HEK293 (cell line): Measurements from ENCODE around the gene CD180.

Experiments
- CTCF ChIA-PET: fragments of 350-600 bp; formaldehyde crosslinking; extraction: SDS; loops from one replicate; lab custom pipeline; 2021; ENCODE audit warnings: antibody characterized with exemption; lab: Yijun Ruan, JAX
- POLR2A ChIA-PET: fragments of 300-600 bp; formaldehyde crosslinking; extraction: SDS; loops from one replicate; lab custom pipeline; 2020; ENCODE audit warnings: antibody characterized with exemption, inconsistent platforms; lab: Yijun Ruan, JAX
- H3K27ac ChIP-seq: fragments of 200-500 bp; sonication (Bioruptor generic); 2 replicates; pipeline ENCODE4 v1.5.1; 2014; ENCODE audit warnings: low read depth, low read length, control low read depth, inconsistent platforms; ENCODE audit errors: extremely low read depth
- H3K36me3 ChIP-seq, 2 experiments: fragments of 200-500 bp in 1 of 2; sonication (Bioruptor generic) in 1 of 2; 1 replicate in 1 of 2; 2 replicates in 1 of 2; pipeline ENCODE4 v1.5.1; 2014 to 2017; ENCODE audit warnings: inconsistent platforms in 2 of 2, low read length in 2 of 2; ENCODE audit not compliant: control insufficient read depth in 2 of 2, insufficient read depth in 1 of 2
- H3K4me1 ChIP-seq: fragments of 200-500 bp; sonication (Bioruptor generic); 2 replicates; pipeline ENCODE4 v1.5.1; 2014; ENCODE audit warnings: mild to moderate bottlenecking, low read length, inconsistent platforms; ENCODE audit not compliant: control insufficient read depth, insufficient read depth
- H3K4me3 ChIP-seq: 2 replicates; pipeline ENCODE4 v1.5.1; 2011; ENCODE audit warnings: low read depth, mild to moderate bottlenecking, control low read depth, low read length, moderate library complexity
- H3K9me3 ChIP-seq: fragments of 200-500 bp; sonication (Bioruptor generic); 2 replicates; pipeline ENCODE4 v1.5.1; 2014; ENCODE audit warnings: low read depth, low read length, inconsistent platforms; ENCODE audit not compliant: control insufficient read depth, insufficient read depth
- BCL11B ChIP-seq: fragments of 450-650 bp; formaldehyde crosslinking; IDR thresholded peaks from 2 replicates; pipeline ENCODE4 v1.5.1; 2016; ENCODE audit warnings: low read depth, missing biosample characterization, missing genetic modification characterization
- EGR2 ChIP-seq: fragments of 450-650 bp; formaldehyde crosslinking; IDR thresholded peaks from 2 replicates; pipeline ENCODE4 v1.5.1; 2016; ENCODE audit warnings: low read depth, missing biosample characterization, missing genetic modification characterization
- FEZF1 ChIP-seq: fragments of 450-650 bp; formaldehyde crosslinking; IDR thresholded peaks from 2 replicates; pipeline ENCODE4 v1.5.1; 2016; ENCODE audit warnings: missing biosample characterization, missing genetic modification characterization
- KLF8 ChIP-seq: fragments of 450-650 bp; formaldehyde crosslinking; IDR thresholded peaks from 2 replicates; pipeline ENCODE4 v1.5.1; 2016; ENCODE audit warnings: missing biosample characterization, missing genetic modification characterization
- SCRT1 ChIP-seq: fragments of 450-650 bp; formaldehyde crosslinking; IDR thresholded peaks from 2 replicates; pipeline ENCODE4 v1.5.1; 2016; ENCODE audit warnings: missing biosample characterization, missing genetic modification characterization, borderline replicate concordance
- SCRT2 ChIP-seq: fragments of 450-650 bp; formaldehyde crosslinking; IDR thresholded peaks from 2 replicates; pipeline ENCODE4 v1.5.1; 2016; ENCODE audit warnings: missing biosample characterization, missing genetic modification characterization
- SP3 ChIP-seq: fragments of 450-650 bp; formaldehyde crosslinking; IDR thresholded peaks from 2 replicates; pipeline ENCODE4 v1.5.1; 2016; ENCODE audit warnings: missing biosample characterization, missing genetic modification characterization
- ZNF155 ChIP-seq: fragments of 450-650 bp; formaldehyde crosslinking; IDR thresholded peaks from 2 replicates; pipeline ENCODE4 v1.5.1; 2016; ENCODE audit warnings: missing biosample characterization, missing genetic modification characterization
- ZNF174 ChIP-seq: fragments of 450-650 bp; formaldehyde crosslinking; IDR thresholded peaks from 2 replicates; pipeline ENCODE4 v1.5.0; 2017; ENCODE audit warnings: missing biosample characterization, mild to moderate bottlenecking, missing genetic modification characterization
- ZNF175 ChIP-seq: fragments of 450-650 bp; formaldehyde crosslinking; IDR thresholded peaks from 2 replicates; pipeline ENCODE4 v1.5.1; 2016; ENCODE audit warnings: missing biosample characterization, missing genetic modification characterization
- ZNF221 ChIP-seq: fragments of 450-650 bp; formaldehyde crosslinking; IDR thresholded peaks from 2 replicates; pipeline ENCODE4 v1.5.1; 2017; ENCODE audit warnings: missing biosample characterization, missing genetic modification characterization, borderline replicate concordance
- ZNF239 ChIP-seq: fragments of 450-650 bp; formaldehyde crosslinking; IDR thresholded peaks from 2 replicates; pipeline ENCODE4 v1.5.1; 2016; ENCODE audit warnings: missing biosample characterization, missing genetic modification characterization
- ZNF302 ChIP-seq: fragments of 450-650 bp; formaldehyde crosslinking; IDR thresholded peaks from 2 replicates; pipeline ENCODE4 v1.5.1; 2016; ENCODE audit warnings: missing biosample characterization, missing genetic modification characterization, low read depth
- ZNF521 ChIP-seq: fragments of 450-650 bp; formaldehyde crosslinking; IDR thresholded peaks from 2 replicates; pipeline ENCODE4 v1.5.1; 2017; ENCODE audit warnings: missing biosample characterization, mild to moderate bottlenecking, missing genetic modification characterization
- ZNF560 ChIP-seq: fragments of 450-650 bp; formaldehyde crosslinking; IDR thresholded peaks from 2 replicates; pipeline ENCODE4 v1.5.1; 2017; ENCODE audit warnings: missing biosample characterization, missing genetic modification characterization, borderline replicate concordance
- ZNF677 ChIP-seq: fragments of 450-650 bp; IDR thresholded peaks from 2 replicates; pipeline ENCODE4 v1.5.0; 2018; ENCODE audit warnings: missing biosample characterization, mild to moderate bottlenecking, missing genetic modification characterization, moderate library complexity
- ZNF76 ChIP-seq: fragments of 450-650 bp; formaldehyde crosslinking; IDR thresholded peaks from 2 replicates; pipeline ENCODE4; 2016; ENCODE audit warnings: low read depth, missing biosample characterization, missing genetic modification characterization, borderline replicate concordance
- TF ChIP-seq, protein P1 (sequence below): fragments of 450-650 bp; formaldehyde crosslinking; IDR thresholded peaks from 2 replicates; pipeline ENCODE4 v1.5.1; 2017; ENCODE audit warnings: missing biosample characterization, missing genetic modification characterization
- TF ChIP-seq, protein P2 (sequence below): fragments of 450-650 bp; formaldehyde crosslinking; IDR thresholded peaks from 2 replicates; pipeline ENCODE4 v1.5.1; 2016; ENCODE audit warnings: missing biosample characterization, missing genetic modification characterization
- TF ChIP-seq, protein P3 (sequence below): fragments of 450-650 bp; IDR thresholded peaks from 2 replicates; pipeline ENCODE4 v1.5.1; 2018; ENCODE audit warnings: missing biosample characterization, mild to moderate bottlenecking, missing genetic modification characterization
- TF ChIP-seq, protein P4 (sequence below): fragments of 450-650 bp; formaldehyde crosslinking; IDR thresholded peaks from 2 replicates; pipeline ENCODE4 v1.5.1; 2016; ENCODE audit warnings: missing biosample characterization, missing genetic modification characterization
- TF ChIP-seq, protein P5 (sequence below): fragments of 450-650 bp; formaldehyde crosslinking; IDR thresholded peaks from 2 replicates; pipeline ENCODE4 v1.5.1; 2017; ENCODE audit warnings: missing biosample characterization, mild to moderate bottlenecking, missing genetic modification characterization, moderate library complexity

CD180 gene

DNA sequence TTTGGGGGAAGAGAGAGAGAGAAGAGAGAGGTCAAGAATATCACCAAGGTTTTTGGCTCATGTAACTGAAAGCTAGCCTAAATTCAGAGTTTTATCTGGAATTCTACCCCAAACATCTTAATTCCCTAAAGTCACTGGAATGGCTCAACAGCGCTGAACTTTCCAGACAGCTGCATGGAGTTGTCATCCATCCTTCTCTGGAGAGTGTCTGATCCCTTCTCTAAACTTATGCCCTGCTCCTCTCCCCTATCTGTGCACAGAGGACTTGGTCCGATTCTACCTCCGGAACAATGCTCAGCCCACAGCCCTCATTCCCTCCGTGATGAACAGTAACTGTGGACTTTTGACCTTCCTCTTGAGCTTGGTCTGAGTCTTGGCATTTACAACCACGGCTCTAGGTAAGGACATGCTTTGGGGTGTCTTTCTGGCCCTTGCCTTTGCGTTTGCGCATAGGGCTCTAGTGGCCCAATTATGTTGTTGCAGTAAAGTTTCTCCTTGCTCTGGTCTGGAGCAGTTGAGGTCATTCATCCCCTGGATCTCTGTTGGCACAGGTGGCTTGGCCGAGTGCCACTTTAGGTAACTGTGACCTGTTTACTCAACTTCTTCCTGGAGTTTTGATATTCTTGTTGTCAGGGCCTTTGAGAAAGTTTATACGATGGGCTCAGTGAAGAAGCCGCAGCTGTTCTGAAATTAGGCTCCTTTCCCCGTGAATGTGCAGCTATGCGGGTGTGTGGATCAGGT is 18.3 kb upstream of the CD180 start:
- no peak for TF ChIP-seq SCRT2 (tag by site-specific recombination)
- TF ChIP-seq ZNF521 (tag by site-specific recombination) = no peak
- no peak for TF ChIP-seq SCRT1 (tag by site-specific recombination)
- TF ChIP-seq FEZF1 = no peak
- CTCF ChIA-PET = no interaction called here
- POLR2A ChIA-PET = no interaction called here
- Histone ChIP-seq H3K27ac (no peak overlapping the region), H3K9me3 (no peaks in the 10 kb centered on the region), H3K4me1 (no peaks in the 10 kb centered on the region), H3K4me3 (no peak overlapping the region), H3K36me3 (no peaks in the 10 kb centered on the region)

DNA sequence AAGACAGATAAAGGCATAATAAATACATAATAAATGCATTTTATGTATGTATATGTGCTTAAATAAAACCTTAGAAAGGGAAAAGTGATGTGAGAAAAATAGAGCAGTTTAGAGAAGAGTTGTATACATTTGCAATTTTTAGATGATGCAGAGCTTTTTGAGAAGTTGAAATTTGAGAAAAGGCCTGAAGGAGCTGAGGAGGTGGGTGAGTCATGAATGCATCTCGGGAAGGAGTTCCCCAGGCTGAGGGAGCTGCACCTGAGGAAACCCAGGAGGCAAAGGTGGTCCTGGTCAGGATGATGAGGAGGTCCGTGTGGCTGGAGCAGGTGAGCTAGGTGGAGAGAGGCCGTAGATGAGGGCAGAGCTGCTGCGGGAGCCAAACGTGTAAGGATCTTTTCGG is 17.4 kb upstream of the CD180 start:
- Histone ChIP-seq H3K4me3 (no peak overlapping the region), H3K4me1 (no peaks in the 10 kb centered on the region), H3K9me3 (no peaks in the 10 kb centered on the region), H3K27ac (no peak overlapping the region), H3K36me3 (no peaks in the 10 kb centered on the region)
- ChIA-PET CTCF (interaction anchor here (0.6 kb wide), 1 partner anchor 8 kb away, joined by 4 read pairs; no protein-coding TSS in a partner anchor), POLR2A (no interaction called here)
- TF ChIP-seq ZNF221 (no peak), KLF8 (tag by site-specific recombination) (no peak), BCL11B (tag by site-specific recombination) (no peak), EGR2 (no peak), ZNF175 (tag by site-specific recombination) (no peak), ZNF677 (tag by site-specific recombination) (no peak), ZNF155 (tag by site-specific recombination) (no peak), ZNF239 (no peak), ZNF560 (tag by site-specific recombination) (no peak), ZNF76 (no peak), ZNF174 (tag by site-specific recombination) (no peak), SP3 (tag by site-specific recombination) (no peak), ZNF302 (tag by site-specific recombination) (no peak)
- TF ChIP-seq, protein P1, sequence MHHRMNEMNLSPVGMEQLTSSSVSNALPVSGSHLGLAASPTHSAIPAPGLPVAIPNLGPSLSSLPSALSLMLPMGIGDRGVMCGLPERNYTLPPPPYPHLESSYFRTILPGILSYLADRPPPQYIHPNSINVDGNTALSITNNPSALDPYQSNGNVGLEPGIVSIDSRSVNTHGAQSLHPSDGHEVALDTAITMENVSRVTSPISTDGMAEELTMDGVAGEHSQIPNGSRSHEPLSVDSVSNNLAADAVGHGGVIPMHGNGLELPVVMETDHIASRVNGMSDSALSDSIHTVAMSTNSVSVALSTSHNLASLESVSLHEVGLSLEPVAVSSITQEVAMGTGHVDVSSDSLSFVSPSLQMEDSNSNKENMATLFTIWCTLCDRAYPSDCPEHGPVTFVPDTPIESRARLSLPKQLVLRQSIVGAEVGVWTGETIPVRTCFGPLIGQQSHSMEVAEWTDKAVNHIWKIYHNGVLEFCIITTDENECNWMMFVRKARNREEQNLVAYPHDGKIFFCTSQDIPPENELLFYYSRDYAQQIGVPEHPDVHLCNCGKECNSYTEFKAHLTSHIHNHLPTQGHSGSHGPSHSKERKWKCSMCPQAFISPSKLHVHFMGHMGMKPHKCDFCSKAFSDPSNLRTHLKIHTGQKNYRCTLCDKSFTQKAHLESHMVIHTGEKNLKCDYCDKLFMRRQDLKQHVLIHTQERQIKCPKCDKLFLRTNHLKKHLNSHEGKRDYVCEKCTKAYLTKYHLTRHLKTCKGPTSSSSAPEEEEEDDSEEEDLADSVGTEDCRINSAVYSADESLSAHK (tag by site-specific recombination) = no peak
- TF ChIP-seq, protein P2, sequence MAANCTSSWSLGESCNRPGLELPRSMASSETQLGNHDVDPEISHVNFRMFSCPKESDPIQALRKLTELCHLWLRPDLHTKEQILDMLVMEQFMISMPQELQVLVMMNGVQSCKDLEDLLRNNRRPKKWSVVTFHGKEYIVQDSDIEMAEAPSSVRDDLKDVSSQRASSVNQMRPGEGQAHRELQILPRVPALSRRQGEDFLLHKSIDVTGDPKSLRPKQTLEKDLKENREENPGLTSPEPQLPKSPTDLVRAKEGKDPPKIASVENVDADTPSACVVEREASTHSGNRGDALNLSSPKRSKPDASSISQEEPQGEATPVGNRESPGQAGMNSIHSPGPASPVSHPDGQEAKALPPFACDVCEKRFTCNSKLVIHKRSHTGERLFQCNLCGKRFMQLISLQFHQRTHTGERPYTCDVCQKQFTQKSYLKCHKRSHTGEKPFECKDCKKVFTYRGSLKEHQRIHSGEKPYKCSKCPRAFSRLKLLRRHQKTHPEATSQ = no peak
- TF ChIP-seq, protein P3, sequence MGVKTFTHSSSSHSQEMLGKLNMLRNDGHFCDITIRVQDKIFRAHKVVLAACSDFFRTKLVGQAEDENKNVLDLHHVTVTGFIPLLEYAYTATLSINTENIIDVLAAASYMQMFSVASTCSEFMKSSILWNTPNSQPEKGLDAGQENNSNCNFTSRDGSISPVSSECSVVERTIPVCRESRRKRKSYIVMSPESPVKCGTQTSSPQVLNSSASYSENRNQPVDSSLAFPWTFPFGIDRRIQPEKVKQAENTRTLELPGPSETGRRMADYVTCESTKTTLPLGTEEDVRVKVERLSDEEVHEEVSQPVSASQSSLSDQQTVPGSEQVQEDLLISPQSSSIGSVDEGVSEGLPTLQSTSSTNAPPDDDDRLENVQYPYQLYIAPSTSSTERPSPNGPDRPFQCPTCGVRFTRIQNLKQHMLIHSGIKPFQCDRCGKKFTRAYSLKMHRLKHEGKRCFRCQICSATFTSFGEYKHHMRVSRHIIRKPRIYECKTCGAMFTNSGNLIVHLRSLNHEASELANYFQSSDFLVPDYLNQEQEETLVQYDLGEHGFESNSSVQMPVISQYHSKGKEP = no peak
- TF ChIP-seq, protein P4, sequence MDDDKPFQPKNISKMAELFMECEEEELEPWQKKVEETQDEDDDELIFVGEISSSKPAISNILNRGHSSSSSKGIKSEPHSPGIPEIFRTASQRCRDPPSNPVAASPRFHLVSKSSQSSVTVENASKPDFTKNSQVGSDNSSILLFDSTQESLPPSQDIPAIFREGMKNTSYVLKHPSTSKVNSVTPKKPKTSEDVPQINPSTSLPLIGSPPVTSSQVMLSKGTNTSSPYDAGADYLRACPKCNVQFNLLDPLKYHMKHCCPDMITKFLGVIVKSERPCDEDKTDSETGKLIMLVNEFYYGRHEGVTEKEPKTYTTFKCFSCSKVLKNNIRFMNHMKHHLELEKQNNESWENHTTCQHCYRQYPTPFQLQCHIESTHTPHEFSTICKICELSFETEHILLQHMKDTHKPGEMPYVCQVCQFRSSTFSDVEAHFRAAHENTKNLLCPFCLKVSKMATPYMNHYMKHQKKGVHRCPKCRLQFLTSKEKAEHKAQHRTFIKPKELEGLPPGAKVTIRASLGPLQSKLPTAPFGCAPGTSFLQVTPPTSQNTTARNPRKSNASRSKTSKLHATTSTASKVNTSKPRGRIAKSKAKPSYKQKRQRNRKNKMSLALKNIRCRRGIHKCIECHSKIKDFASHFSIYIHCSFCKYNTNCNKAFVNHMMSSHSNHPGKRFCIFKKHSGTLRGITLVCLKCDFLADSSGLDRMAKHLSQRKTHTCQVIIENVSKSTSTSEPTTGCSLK (tag by site-specific recombination) = no peak
- TF ChIP-seq, protein P5, sequence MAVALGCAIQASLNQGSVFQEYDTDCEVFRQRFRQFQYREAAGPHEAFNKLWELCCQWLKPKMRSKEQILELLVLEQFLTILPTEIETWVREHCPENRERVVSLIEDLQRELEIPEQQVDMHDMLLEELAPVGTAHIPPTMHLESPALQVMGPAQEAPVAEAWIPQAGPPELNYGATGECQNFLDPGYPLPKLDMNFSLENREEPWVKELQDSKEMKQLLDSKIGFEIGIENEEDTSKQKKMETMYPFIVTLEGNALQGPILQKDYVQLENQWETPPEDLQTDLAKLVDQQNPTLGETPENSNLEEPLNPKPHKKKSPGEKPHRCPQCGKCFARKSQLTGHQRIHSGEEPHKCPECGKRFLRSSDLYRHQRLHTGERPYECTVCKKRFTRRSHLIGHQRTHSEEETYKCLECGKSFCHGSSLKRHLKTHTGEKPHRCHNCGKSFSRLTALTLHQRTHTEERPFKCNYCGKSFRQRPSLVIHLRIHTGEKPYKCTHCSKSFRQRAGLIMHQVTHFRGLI (tag by site-specific recombination) = no peak
